HEK293 (cell line): ENCODE results near the gene BMPR1A.

Experiments
- CTCF ChIA-PET: fragments of 350-600 bp; formaldehyde crosslinking; extraction: SDS; loops from one replicate; lab custom pipeline; 2021; ENCODE audit warnings: antibody characterized with exemption; lab: Yijun Ruan, JAX
- POLR2A ChIA-PET: fragments of 300-600 bp; formaldehyde crosslinking; extraction: SDS; loops from one replicate; lab custom pipeline; 2020; ENCODE audit warnings: antibody characterized with exemption, inconsistent platforms; lab: Yijun Ruan, JAX
- H3K27ac ChIP-seq: fragments of 200-500 bp; sonication (Bioruptor generic); 2 replicates; pipeline ENCODE4 v1.5.1; 2014; ENCODE audit warnings: low read depth, low read length, control low read depth, inconsistent platforms; ENCODE audit errors: extremely low read depth
- H3K36me3 ChIP-seq, 2 experiments: fragments of 200-500 bp in 1 of 2; sonication (Bioruptor generic) in 1 of 2; 1 replicate in 1 of 2; 2 replicates in 1 of 2; pipeline ENCODE4 v1.5.1; 2014 to 2017; ENCODE audit warnings: inconsistent platforms in 2 of 2, low read length in 2 of 2; ENCODE audit not compliant: control insufficient read depth in 2 of 2, insufficient read depth in 1 of 2
- H3K4me1 ChIP-seq: fragments of 200-500 bp; sonication (Bioruptor generic); 2 replicates; pipeline ENCODE4 v1.5.1; 2014; ENCODE audit warnings: mild to moderate bottlenecking, low read length, inconsistent platforms; ENCODE audit not compliant: control insufficient read depth, insufficient read depth
- H3K4me3 ChIP-seq: 2 replicates; pipeline ENCODE4 v1.5.1; 2011; ENCODE audit warnings: low read depth, mild to moderate bottlenecking, control low read depth, low read length, moderate library complexity
- H3K9me3 ChIP-seq: fragments of 200-500 bp; sonication (Bioruptor generic); 2 replicates; pipeline ENCODE4 v1.5.1; 2014; ENCODE audit warnings: low read depth, low read length, inconsistent platforms; ENCODE audit not compliant: control insufficient read depth, insufficient read depth
- AEBP2 ChIP-seq: fragments of 450-650 bp; formaldehyde crosslinking; IDR thresholded peaks from 2 replicates; pipeline ENCODE4 v1.5.1; 2016; ENCODE audit warnings: missing biosample characterization, missing genetic modification characterization, borderline replicate concordance
- GLI2 ChIP-seq: fragments of 450-650 bp; formaldehyde crosslinking; IDR thresholded peaks from 2 replicates; pipeline ENCODE4; 2017; ENCODE audit warnings: missing biosample characterization, missing genetic modification characterization, low read depth, borderline replicate concordance
- HOXC10 ChIP-seq: sonication (generic); formaldehyde crosslinking; IDR thresholded peaks from 2 replicates; pipeline ENCODE4 v1.8.1; 2023; ENCODE audit warnings: mild to moderate bottlenecking, missing genetic modification reagents
- KLF1 ChIP-seq: fragments of 450-650 bp; formaldehyde crosslinking; IDR thresholded peaks from 2 replicates; pipeline ENCODE4 v1.5.1; 2016; ENCODE audit warnings: missing biosample characterization, missing genetic modification characterization
- PRDM6 ChIP-seq: fragments of 450-650 bp; formaldehyde crosslinking; IDR thresholded peaks from 2 replicates; pipeline ENCODE4 v1.5.1; 2017; ENCODE audit warnings: missing biosample characterization, missing genetic modification characterization
- SCRT1 ChIP-seq: fragments of 450-650 bp; formaldehyde crosslinking; IDR thresholded peaks from 2 replicates; pipeline ENCODE4 v1.5.1; 2016; ENCODE audit warnings: missing biosample characterization, missing genetic modification characterization, borderline replicate concordance
- TCF7L2 ChIP-seq: IDR thresholded peaks from 2 replicates; pipeline ENCODE4 v1.6.1; 2011; ENCODE audit warnings: low read depth, mild to moderate bottlenecking, inconsistent platforms, low read length, moderate library complexity, borderline replicate concordance
- YY2 ChIP-seq: fragments of 450-650 bp; formaldehyde crosslinking; IDR thresholded peaks from 2 replicates; pipeline ENCODE4 v1.5.1; 2016; ENCODE audit warnings: missing biosample characterization, missing genetic modification characterization
- ZNF132 ChIP-seq: fragments of 450-650 bp; formaldehyde crosslinking; IDR thresholded peaks from 2 replicates; pipeline ENCODE4 v1.5.1; 2017; ENCODE audit warnings: missing biosample characterization, missing genetic modification characterization, borderline replicate concordance
- ZNF175 ChIP-seq: fragments of 450-650 bp; formaldehyde crosslinking; IDR thresholded peaks from 2 replicates; pipeline ENCODE4 v1.5.1; 2016; ENCODE audit warnings: missing biosample characterization, missing genetic modification characterization
- ZNF23 ChIP-seq: fragments of 450-650 bp; formaldehyde crosslinking; IDR thresholded peaks from 2 replicates; pipeline ENCODE4 v1.5.1; 2016; ENCODE audit warnings: missing biosample characterization, missing genetic modification characterization, borderline replicate concordance
- ZNF274 ChIP-seq, 2 experiments: fragments of 200-500 bp in 1 of 2; fragments of 450-650 bp in 1 of 2; sonication (Bioruptor generic) in 1 of 2; formaldehyde crosslinking in 1 of 2; IDR thresholded peaks; 2 replicates each; pipeline versions ENCODE4 v1.5.1 to v1.6.1; 2014 to 2016; ENCODE audit warnings: borderline replicate concordance in 1 of 2, inconsistent platforms in 1 of 2, low read length in 1 of 2, missing biosample characterization in 1 of 2, missing genetic modification characterization in 1 of 2
- ZNF362 ChIP-seq: fragments of 450-650 bp; formaldehyde crosslinking; IDR thresholded peaks from 2 replicates; pipeline ENCODE4 v1.5.1; 2016; ENCODE audit warnings: missing biosample characterization, missing genetic modification characterization
- ZNF416 ChIP-seq: fragments of 450-650 bp; formaldehyde crosslinking; IDR thresholded peaks from 2 replicates; pipeline ENCODE4 v1.5.1; 2016; ENCODE audit warnings: missing biosample characterization, missing genetic modification characterization
- ZNF433 ChIP-seq: fragments of 450-650 bp; formaldehyde crosslinking; IDR thresholded peaks from 2 replicates; pipeline ENCODE4 v1.5.1; 2016; ENCODE audit warnings: missing biosample characterization, missing genetic modification characterization, low read depth
- ZNF624 ChIP-seq: fragments of 450-650 bp; formaldehyde crosslinking; IDR thresholded peaks from 2 replicates; pipeline ENCODE4 v1.5.1; 2017; ENCODE audit warnings: missing biosample characterization, missing genetic modification characterization
- ZNF701 ChIP-seq: fragments of 450-650 bp; formaldehyde crosslinking; IDR thresholded peaks from 2 replicates; pipeline ENCODE4 v1.5.1; 2016; ENCODE audit warnings: missing biosample characterization, missing genetic modification characterization
- TF ChIP-seq, protein P1 (sequence below): fragments of 450-650 bp; formaldehyde crosslinking; IDR thresholded peaks from 2 replicates; pipeline ENCODE4 v1.5.1; 2016; ENCODE audit warnings: missing biosample characterization, missing genetic modification characterization
- TF ChIP-seq, protein P2 (sequence below): fragments of 450-650 bp; formaldehyde crosslinking; optimal IDR thresholded peaks from 2 replicates; pipeline ENCODE3; 2016; ENCODE audit warnings: missing biosample characterization, mild to moderate bottlenecking, missing genetic modification characterization

BMPR1A gene

GRCh38 chr10:86880971-86881370 is 124.6 kb downstream of the BMPR1A start (continued):
- TF ChIP-seq, protein P1, sequence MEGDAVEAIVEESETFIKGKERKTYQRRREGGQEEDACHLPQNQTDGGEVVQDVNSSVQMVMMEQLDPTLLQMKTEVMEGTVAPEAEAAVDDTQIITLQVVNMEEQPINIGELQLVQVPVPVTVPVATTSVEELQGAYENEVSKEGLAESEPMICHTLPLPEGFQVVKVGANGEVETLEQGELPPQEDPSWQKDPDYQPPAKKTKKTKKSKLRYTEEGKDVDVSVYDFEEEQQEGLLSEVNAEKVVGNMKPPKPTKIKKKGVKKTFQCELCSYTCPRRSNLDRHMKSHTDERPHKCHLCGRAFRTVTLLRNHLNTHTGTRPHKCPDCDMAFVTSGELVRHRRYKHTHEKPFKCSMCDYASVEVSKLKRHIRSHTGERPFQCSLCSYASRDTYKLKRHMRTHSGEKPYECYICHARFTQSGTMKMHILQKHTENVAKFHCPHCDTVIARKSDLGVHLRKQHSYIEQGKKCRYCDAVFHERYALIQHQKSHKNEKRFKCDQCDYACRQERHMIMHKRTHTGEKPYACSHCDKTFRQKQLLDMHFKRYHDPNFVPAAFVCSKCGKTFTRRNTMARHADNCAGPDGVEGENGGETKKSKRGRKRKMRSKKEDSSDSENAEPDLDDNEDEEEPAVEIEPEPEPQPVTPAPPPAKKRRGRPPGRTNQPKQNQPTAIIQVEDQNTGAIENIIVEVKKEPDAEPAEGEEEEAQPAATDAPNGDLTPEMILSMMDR (tag by site-specific recombination) = no peak
- no peak for TF ChIP-seq GLI2 (tag by site-specific recombination)
- TF ChIP-seq ZNF701 = no peak
- TF ChIP-seq ZNF274 (IDR thresholded peaks at IDR 0.05; ENCODE audit: low read length) = no peak
- no peak for TF ChIP-seq ZNF274 (tag by site-specific recombination; IDR thresholded peaks at IDR 0.05; ENCODE audit: borderline replicate concordance)
- no peak for TF ChIP-seq KLF1 (tag by site-specific recombination)
- no peak for TF ChIP-seq ZNF23 (tag by site-specific recombination)
- no peak for TF ChIP-seq AEBP2
- TF ChIP-seq ZNF132 (tag by site-specific recombination) = no peak
- no peak for TF ChIP-seq SCRT1 (tag by site-specific recombination)
- TF ChIP-seq, protein P2, sequence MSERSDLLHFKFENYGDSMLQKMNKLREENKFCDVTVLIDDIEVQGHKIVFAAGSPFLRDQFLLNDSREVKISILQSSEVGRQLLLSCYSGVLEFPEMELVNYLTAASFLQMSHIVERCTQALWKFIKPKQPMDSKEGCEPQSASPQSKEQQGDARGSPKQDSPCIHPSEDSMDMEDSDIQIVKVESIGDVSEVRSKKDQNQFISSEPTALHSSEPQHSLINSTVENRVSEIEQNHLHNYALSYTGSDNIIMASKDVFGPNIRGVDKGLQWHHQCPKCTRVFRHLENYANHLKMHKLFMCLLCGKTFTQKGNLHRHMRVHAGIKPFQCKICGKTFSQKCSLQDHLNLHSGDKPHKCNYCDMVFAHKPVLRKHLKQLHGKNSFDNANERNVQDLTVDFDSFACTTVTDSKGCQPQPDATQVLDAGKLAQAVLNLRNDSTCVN = no peak
- no peak for TF ChIP-seq ZNF416 (tag by site-specific recombination)
- TF ChIP-seq HOXC10 (CRISPR knock-in tag) = no peak
- no peak for TF ChIP-seq ZNF433 (tag by site-specific recombination)
- no peak for TF ChIP-seq ZNF175

DNA sequence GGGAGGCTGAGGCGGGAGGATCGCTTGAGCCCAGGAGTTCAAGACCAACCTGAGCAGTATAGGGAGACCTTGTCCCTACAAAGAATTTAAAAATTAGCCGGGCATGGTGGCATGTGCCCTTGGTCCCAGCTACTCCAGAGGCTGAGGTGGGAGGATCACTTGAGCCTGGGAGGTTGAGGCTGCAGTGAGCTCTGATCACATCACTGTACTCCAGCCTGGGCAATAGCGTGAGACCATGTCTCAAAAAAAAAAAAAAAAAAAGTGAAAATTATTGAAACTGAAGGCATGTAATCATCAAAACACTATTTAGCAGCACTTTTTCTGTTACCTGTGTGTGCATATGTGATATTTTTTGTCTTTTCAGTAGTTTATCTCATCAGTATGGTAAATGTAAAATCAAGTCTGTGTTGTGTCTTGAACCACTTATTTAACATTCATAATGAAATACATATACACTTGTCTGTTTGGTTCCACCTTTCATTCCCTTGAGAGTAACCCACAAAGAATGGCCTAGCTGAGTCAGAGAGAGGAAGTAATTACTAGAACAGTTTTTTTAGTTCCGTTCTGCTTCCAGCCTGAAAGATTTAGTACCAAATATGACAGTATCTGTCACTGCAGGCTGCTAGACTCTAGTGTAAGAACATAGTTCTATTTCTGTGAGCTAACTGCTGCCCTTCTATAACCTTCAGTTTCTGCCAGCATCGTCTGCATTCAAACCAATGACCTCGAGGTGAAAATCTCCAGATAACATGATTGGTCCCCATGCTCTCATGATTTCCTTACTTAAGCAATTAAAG is 132.4 kb downstream of the BMPR1A start:
- Histone ChIP-seq H3K36me3 (peaks cover 0 to 14% of the 10 kb centered on the region in 2 experiments; a peak in 2 of 3 replicates), H3K4me1 (no peaks in the 10 kb centered on the region), H3K4me3 (no peak overlapping the region), H3K27ac (no peak overlapping the region), H3K9me3 (no peaks in the 10 kb centered on the region)
- POLR2A ChIA-PET = interaction anchor here (2.6 kb wide), 1 partner anchor 133 kb away, joined by 8 read pairs; the partner anchor contains the start of gene BMPR1A
- CTCF ChIA-PET = interaction anchor here (0.6 to 0.7 kb wide), 2 partner anchors 17 to 54 kb away, joined by 3 to 4 read pairs; no protein-coding TSS in a partner anchor
- TF ChIP-seq YY2 (tag by site-specific recombination) (no peak), PRDM6 (tag by site-specific recombination) (peak; percentile 64), ZNF362 (tag by site-specific recombination) (0 out of 2 replicates have a peak, but pooled peaks have one; percentile 19), ZNF624 (no peak), TCF7L2 (no peak)
